ENCODE measurements around the gene DTNBP1.

Gene DTNBP1

GRCh38 chr6:15507221-15507620 is 155.6 kb downstream of the DTNBP1 start:
- no peak overlapping the region for H3K27ac ChIP-seq
- TF ChIP-seq, protein P1, sequence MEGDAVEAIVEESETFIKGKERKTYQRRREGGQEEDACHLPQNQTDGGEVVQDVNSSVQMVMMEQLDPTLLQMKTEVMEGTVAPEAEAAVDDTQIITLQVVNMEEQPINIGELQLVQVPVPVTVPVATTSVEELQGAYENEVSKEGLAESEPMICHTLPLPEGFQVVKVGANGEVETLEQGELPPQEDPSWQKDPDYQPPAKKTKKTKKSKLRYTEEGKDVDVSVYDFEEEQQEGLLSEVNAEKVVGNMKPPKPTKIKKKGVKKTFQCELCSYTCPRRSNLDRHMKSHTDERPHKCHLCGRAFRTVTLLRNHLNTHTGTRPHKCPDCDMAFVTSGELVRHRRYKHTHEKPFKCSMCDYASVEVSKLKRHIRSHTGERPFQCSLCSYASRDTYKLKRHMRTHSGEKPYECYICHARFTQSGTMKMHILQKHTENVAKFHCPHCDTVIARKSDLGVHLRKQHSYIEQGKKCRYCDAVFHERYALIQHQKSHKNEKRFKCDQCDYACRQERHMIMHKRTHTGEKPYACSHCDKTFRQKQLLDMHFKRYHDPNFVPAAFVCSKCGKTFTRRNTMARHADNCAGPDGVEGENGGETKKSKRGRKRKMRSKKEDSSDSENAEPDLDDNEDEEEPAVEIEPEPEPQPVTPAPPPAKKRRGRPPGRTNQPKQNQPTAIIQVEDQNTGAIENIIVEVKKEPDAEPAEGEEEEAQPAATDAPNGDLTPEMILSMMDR (conservative IDR thresholded peaks at IDR 0.05) = no peak

- peak overlapping the region; percentile 53 for H3K27ac ChIP-seq
These were observed 156.8 kb downstream of the DTNBP1 start for GRCh38 chr6:15506066-15506465.

DNA sequence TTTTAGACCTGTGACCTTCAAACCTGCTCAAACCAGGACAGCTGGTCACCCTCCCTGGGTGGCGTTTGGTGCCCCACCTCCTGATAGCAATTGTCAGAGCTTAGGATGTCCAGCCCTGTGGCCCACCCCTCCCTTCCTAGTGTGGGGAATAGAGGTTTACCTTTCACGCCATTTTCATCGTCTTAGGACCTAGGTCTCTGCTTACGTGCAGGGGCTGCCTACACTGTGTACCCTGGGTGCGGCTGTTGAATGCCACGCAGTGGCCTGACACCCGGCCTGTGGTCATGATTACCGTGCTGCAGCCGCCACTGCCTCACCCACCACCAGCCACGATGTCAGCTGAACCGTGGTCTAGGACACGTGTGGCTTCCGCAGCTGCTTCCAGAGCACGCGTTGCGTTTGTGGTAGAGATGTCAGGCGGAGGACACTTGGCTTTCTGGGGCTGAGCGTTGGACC is 157.3 kb downstream of the DTNBP1 start:
- H3K27ac ChIP-seq = peak overlapping the region; percentile 53
- TF ChIP-seq, protein P1 (conservative IDR thresholded peaks at IDR 0.05) = no peak

More at GRCh38 chr6:15506066-15506465, 156.8 kb downstream of the DTNBP1 start:
- TF ChIP-seq, protein P1 (conservative IDR thresholded peaks at IDR 0.05) = no peak

DNA sequence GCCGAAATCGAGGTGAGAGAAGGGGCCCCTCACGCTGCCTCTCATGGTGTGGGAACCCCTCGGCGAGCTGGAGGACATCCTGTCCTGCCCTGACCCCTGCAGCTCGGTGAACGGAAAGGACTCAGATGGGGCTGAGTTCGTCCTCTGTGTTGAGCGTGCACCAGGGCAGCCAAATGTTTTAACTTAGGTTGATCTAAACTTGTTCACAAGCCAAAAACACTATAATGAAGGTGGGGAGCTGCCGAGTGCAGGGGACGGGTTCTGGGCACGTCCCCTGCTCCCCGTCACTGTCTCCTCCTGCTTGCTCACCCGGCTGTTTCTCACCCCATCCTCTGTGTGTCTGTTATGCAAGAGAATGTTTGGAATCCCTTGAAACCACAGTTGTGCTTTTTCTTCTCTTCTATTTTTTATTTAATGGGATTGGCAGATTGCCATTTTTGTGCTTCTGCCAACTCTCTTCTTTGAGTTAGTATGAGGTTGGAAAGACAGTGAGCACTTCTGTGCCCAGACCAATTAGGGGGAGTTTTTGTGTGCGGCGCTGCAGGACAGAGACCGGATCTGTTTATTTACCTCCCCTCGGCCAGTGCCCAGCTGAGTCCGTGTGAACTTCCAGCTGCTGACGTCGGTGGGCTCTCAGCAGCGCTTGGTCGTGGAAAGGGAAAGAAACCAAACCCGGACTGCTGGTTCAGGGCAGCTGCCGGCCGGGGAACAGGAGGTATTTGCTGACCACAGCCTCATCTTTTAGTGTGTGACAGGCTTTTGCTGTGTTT is 158.1 kb downstream of the DTNBP1 start:
- TF ChIP-seq, protein P1 (conservative IDR thresholded peaks at IDR 0.05) = no peak
- H3K27ac ChIP-seq = peak overlapping the region; percentile 53

GRCh38 chr6:15504040-15504495 is 158.8 kb downstream of the DTNBP1 start:
- H3K27ac ChIP-seq = peak overlapping the region; percentile 53

DNA sequence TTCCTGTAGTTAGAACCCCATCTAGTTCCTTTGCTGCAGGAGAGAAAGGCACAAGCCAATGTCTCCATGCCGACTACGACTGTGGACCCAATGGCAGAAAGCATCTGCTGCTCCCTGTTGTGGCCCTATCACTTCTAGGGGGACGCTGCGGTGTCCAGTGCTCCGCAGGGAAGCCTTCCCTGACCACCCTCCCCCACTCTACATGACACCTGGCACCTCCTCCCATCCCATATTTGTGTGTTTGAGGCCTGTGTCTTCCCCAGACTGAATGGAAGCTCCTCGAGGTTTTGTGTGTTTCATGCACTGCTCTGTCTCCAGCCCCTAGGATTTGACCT is 159.5 kb downstream of the DTNBP1 start:
- TF ChIP-seq, protein P1 (conservative IDR thresholded peaks at IDR 0.05) = no peak

More at GRCh38 chr6:15504040-15504495, 158.8 kb downstream of the DTNBP1 start:
- TF ChIP-seq, protein P1 (conservative IDR thresholded peaks at IDR 0.05) = no peak

DNA sequence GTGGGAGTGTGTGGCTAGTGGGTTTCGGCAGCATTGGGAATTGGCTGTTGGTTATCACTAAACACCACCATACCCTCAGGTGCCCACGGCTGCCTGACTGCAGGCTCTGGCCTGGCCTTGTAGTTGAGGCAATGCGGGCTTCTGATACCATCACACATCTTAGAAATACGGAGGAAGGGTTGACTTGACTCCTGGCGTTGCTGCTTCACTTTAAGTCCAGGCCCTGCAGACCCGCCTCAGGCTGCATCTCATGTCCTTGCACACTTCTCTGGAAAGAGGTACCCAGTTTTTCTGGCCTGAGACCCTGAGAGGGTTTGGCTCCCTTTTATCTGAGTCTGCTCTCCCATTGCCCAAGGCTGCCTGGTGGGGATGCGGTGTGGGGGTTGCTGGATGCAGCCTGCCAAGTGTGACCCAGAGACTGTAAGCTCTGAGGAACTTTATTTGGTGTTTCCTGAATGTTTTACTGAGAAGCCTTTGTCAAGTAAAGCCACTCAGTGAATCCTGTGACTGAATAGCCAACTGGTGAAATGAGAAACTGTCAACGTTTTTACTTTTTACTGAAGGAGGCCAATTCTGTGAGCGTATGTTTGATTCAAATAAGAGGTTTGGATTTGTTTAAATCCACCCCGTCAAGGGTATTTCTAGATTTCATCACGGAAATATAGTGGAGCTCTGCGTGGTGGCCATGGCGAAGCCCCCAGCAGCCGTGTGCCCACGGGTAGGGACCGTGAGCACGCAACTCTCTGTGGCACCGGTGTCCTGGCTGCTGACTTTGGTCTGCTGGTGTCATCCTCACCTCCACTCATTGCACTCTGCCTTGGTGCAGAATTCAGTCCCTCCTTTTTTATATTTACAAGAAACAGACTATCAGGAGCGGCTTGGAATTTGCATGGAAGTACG is 160.1 kb downstream of the DTNBP1 start:
- no peak overlapping the region for H3K27ac ChIP-seq
- TF ChIP-seq, protein P1 (conservative IDR thresholded peaks at IDR 0.05) = no peak

More for the DNA sequence above, 159.5 kb downstream of the DTNBP1 start:
- H3K27ac ChIP-seq = no peak overlapping the region
